Panc1 (cell line): ENCODE results near the gene ZER1. TPM values are rescaled to one million over a fixed set of nuclear protein-coding genes. Genes with fewer than 3 reads are reported as not detected.

Experiments used
- ATAC-seq: fragments of 200-7000 bp; cut with Tn5 transposase; 2 replicates; pipeline ENCODE4 v1.9.1; 2020; ENCODE audit warnings: mild to moderate bottlenecking, moderate library complexity
- BruUV-seq: library from RNA; stranded (reverse); fragments of 400-500 nt; replicated peaks from 2 replicates; lab custom pipeline; 2021; lab: Mats Ljungman, UMichigan
- CTCF ChIA-PET: fragments of 300-600 bp; sonication (Branson Sonifier 250); formaldehyde crosslinking; loops from one replicate; lab custom pipeline; 2022; ENCODE audit warnings: antibody characterized with exemption; lab: Charles Lee
- POLR2A ChIA-PET: fragments of 300-600 bp; sonication (Branson Sonifier 250); formaldehyde crosslinking; loops from one replicate; lab custom pipeline; 2022; ENCODE audit warnings: antibody characterized with exemption; lab: Charles Lee
- DNase-seq: peaks from one replicate; pipeline ENCODE4 v3.0.0-alpha.2; 2010; ENCODE audit warnings: low read depth, low spot score
- H3K27ac ChIP-seq: 2 replicates; pipeline ENCODE4 v1.5.1; 2011; ENCODE audit warnings: mild to moderate bottlenecking, low read length, inconsistent platforms
- H3K27me3 ChIP-seq: fragments of 200-500 bp; sonication (Bioruptor generic); 2 replicates; pipeline ENCODE4 v1.6.0; 2014; ENCODE audit warnings: low read length, inconsistent platforms; ENCODE audit not compliant: control insufficient read depth, insufficient read depth
- H3K36me3 ChIP-seq: fragments of 200-500 bp; sonication (Bioruptor generic); 2 replicates; pipeline ENCODE4 v1.5.1; 2014; ENCODE audit warnings: inconsistent platforms, mild to moderate bottlenecking, low read length, moderate library complexity; ENCODE audit not compliant: control insufficient read depth, insufficient read depth
- H3K4me1 ChIP-seq: 2 replicates; pipeline ENCODE4 v1.5.1; 2011; ENCODE audit warnings: inconsistent platforms, mild to moderate bottlenecking, low read length, moderate library complexity; ENCODE audit not compliant: control insufficient read depth, insufficient read depth
- H3K4me3 ChIP-seq, 2 experiments: 2 replicates each; pipeline ENCODE4 v1.5.1; 2011 to 2012; ENCODE audit warnings: low read depth in 2 of 2, low read length in 2 of 2, mild to moderate bottlenecking in 2 of 2, inconsistent platforms in 1 of 2, moderate library complexity in 1 of 2
- H3K9me3 ChIP-seq: fragments of 200-500 bp; sonication (Bioruptor generic); 2 replicates; pipeline ENCODE4 v1.5.1; 2014; ENCODE audit warnings: low read depth, mild to moderate bottlenecking, inconsistent platforms, low read length, moderate library complexity; ENCODE audit not compliant: control insufficient read depth, insufficient read depth
- POLR2AphosphoS5 ChIP-seq: IDR thresholded peaks from 2 replicates; pipeline ENCODE4 v1.6.1; 2012; ENCODE audit warnings: mild to moderate bottlenecking, low read depth, low read length, moderate library complexity
- SIN3A ChIP-seq: IDR thresholded peaks from 2 replicates; pipeline ENCODE4 v1.6.1; 2012; ENCODE audit warnings: low read depth, mild to moderate bottlenecking, low read length, moderate library complexity, borderline replicate concordance; ENCODE audit not compliant: insufficient read depth
- TCF7L2 ChIP-seq: IDR thresholded peaks from 2 replicates; pipeline ENCODE4 v1.6.1; 2011; ENCODE audit warnings: mild to moderate bottlenecking, low read depth, low read length, inconsistent platforms
- in situ Hi-C: cut with HindIII; loops from 2 replicates; pipeline ENCODE4 v1.10.0; 2016; ENCODE audit warnings: low sequenced_read_pairs, low pct_unique_long_range_greater_than_20kb
- intact Hi-C: fragments of 100-400 bp; cut with micrococcal nuclease; formaldehyde crosslinking; loops from one replicate; pipeline ENCODE4 v1.10.0; 2022; ENCODE audit not compliant: unreplicated experiment
- total RNA-seq: library from RNA; stranded (reverse); gene quantifications from one replicate; pipeline ENCODE4 v1.2.1, GENCODE V29; 2021; ENCODE audit not compliant: unreplicated experiment
- TF ChIP-seq, protein P1 (sequence below), 2 experiments: IDR thresholded peaks; 2 replicates each; pipeline ENCODE4 v1.6.1; 2011 to 2012; ENCODE audit warnings: low read depth in 2 of 2, control low read depth in 1 of 2, low read length in 1 of 2, mild to moderate bottlenecking in 1 of 2, moderate library complexity in 1 of 2; ENCODE audit not compliant: insufficient read depth in 1 of 2
- TF ChIP-seq, protein P2 (sequence below): fragments of 450-650 bp; IDR thresholded peaks from 2 replicates; pipeline ENCODE4 v1.5.1; 2017; ENCODE audit warnings: mild to moderate bottlenecking

Gene ZER1
- total RNA-seq, 1 experiment from 2014 or later, result 16.2 TPM

DNA sequence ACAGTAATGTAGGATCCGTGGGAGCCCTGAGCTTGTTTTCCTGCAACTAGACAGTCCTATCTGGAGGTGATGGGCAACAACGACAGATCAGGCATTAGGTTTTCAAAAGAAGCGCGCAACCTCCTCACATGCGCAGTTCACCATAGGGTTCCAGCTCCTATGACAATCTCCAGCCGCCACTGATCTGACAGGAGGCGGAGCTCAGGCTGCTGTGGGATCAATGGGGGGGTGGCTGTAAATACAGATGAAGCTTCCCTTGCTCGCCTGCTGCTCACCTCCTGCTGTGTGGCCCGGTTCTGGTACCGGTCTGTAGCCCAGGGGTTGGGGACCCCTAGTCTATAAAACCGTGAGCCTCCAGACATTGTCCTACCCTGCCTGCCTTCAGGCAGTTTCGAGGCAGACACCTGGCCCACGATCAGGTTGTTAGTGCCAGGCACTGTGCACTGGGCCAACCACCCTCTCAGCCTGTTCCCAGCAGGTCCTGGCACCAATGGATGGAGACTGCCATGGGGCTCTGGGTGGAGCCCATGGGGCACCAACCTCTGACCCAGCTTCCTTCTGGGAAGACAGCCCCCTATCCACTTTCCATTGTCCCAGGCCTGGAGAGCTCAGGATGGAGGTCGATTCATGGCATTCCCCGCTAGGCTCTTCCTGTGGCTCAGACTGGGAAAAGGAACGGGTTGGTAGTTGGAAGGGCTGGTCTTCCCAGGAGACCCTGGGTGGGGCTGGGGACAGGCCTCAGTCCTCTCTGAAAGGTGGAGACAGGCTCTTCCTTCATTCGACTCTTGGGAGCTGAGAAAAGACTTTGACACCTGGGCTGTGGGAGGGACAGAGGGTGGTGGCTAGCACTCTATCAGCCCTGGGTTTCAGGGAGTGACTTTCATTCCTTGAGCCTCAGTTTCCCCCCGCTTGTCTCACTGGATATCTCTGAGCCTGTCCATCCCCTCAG, 48.3 kb upstream of the ZER1 start:
- Histone ChIP-seq H3K27me3 (no peaks in the 10 kb centered on the region), H3K27ac (no peak overlapping the region), H3K36me3 (no peaks in the 10 kb centered on the region; the same call in 1 of the 2 replicates), H3K4me1 (peaks cover 3% of the 10 kb centered on the region; the same call in 1 of the 2 replicates), H3K9me3 (no peaks in the 10 kb centered on the region), H3K4me3 (peak overlapping the region; percentile 48 to 53)
- DNase-seq, result no peak
- TF ChIP-seq, protein P1, sequence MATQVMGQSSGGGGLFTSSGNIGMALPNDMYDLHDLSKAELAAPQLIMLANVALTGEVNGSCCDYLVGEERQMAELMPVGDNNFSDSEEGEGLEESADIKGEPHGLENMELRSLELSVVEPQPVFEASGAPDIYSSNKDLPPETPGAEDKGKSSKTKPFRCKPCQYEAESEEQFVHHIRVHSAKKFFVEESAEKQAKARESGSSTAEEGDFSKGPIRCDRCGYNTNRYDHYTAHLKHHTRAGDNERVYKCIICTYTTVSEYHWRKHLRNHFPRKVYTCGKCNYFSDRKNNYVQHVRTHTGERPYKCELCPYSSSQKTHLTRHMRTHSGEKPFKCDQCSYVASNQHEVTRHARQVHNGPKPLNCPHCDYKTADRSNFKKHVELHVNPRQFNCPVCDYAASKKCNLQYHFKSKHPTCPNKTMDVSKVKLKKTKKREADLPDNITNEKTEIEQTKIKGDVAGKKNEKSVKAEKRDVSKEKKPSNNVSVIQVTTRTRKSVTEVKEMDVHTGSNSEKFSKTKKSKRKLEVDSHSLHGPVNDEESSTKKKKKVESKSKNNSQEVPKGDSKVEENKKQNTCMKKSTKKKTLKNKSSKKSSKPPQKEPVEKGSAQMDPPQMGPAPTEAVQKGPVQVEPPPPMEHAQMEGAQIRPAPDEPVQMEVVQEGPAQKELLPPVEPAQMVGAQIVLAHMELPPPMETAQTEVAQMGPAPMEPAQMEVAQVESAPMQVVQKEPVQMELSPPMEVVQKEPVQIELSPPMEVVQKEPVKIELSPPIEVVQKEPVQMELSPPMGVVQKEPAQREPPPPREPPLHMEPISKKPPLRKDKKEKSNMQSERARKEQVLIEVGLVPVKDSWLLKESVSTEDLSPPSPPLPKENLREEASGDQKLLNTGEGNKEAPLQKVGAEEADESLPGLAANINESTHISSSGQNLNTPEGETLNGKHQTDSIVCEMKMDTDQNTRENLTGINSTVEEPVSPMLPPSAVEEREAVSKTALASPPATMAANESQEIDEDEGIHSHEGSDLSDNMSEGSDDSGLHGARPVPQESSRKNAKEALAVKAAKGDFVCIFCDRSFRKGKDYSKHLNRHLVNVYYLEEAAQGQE (IDR thresholded peaks at IDR 0.05; ENCODE audit: insufficient read depth in 1 of 2, low read depth in 2 of 2, low read length in 1 of 2), result no peak
- TF ChIP-seq, protein P2, sequence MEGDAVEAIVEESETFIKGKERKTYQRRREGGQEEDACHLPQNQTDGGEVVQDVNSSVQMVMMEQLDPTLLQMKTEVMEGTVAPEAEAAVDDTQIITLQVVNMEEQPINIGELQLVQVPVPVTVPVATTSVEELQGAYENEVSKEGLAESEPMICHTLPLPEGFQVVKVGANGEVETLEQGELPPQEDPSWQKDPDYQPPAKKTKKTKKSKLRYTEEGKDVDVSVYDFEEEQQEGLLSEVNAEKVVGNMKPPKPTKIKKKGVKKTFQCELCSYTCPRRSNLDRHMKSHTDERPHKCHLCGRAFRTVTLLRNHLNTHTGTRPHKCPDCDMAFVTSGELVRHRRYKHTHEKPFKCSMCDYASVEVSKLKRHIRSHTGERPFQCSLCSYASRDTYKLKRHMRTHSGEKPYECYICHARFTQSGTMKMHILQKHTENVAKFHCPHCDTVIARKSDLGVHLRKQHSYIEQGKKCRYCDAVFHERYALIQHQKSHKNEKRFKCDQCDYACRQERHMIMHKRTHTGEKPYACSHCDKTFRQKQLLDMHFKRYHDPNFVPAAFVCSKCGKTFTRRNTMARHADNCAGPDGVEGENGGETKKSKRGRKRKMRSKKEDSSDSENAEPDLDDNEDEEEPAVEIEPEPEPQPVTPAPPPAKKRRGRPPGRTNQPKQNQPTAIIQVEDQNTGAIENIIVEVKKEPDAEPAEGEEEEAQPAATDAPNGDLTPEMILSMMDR, result no peak
- TF ChIP-seq SIN3A, result 0 out of 2 replicates have a peak, but pooled peaks have one; percentile 45
- no peak; the same call in 1 of the 2 replicates for TF ChIP-seq POLR2AphosphoS5
- intact Hi-C loops (loop anchor here (10.0 kb wide), 1 partner anchor 85 kb away; no protein-coding TSS in a partner anchor), in situ Hi-C loops (no loop called here)
- peak; percentile 32 for ATAC-seq
- CTCF ChIA-PET, result no interaction called here
- POLR2A ChIA-PET, result interaction anchor here (0.6 kb wide), 1 partner anchor 63 kb away, joined by 4 read pairs; no protein-coding TSS in a partner anchor
- BruUV-seq, result TSS peak; percentile 77

DNA sequence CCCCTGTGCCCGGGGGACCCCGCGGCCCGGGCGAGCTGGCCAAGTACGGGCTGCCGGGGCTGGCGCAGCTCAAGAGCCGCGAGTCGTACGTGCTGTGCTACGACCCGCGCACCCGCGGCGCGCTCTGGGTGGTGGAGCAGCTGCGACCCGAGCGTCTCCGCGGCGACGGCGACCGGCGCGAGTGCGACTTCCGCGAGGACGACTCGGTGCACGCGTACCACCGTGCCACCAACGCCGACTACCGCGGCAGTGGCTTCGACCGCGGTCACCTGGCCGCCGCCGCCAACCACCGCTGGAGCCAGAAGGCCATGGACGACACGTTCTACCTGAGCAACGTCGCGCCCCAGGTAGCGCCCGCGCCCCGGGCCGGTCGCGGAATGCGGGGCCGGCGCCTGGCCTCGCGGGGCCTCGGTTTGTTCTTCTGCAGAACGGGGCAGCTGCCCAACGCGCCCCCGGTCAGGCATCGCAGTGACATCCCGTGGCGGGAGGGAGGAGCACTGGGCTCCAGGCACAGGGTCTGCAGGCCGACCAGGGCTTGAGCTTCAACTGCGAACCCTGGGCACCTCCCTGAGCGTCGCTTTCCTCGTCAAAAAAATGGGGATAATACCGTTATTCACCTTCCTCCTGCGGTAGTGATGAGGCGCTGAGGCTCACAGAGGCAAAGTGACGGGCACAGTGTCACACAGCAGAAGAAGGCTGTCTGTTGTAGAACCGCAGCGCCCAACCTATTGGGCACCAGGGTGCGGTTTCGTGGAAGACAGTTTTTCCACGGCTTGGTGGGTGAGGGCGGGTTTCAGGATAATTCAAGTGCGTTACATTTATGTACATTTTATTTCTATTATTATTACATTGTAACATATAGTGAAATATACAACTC, 47.4 kb upstream of the ZER1 start:
- Histone ChIP-seq H3K4me1 (peaks cover 3% of the 10 kb centered on the region; the same call in 1 of the 2 replicates), H3K36me3 (no peaks in the 10 kb centered on the region; the same call in 1 of the 2 replicates), H3K4me3 (peak overlapping the region; percentile 48 to 53), H3K27me3 (no peaks in the 10 kb centered on the region), H3K27ac (peak overlapping the region; percentile 39; the same call in 1 of the 2 replicates), H3K9me3 (no peaks in the 10 kb centered on the region)
- ChIA-PET CTCF (interaction anchor here (0.7 kb wide), 1 partner anchor 210 kb away, joined by 3 read pairs; no protein-coding TSS in a partner anchor), POLR2A (no interaction called here)
- intact Hi-C loops (loop anchor here (10.0 kb wide), 1 partner anchor 84 kb away; no protein-coding TSS in a partner anchor), in situ Hi-C loops (no loop called here)
- DNase-seq (no peak), ATAC-seq (peak; percentile 58)
- no TSS peak for BruUV-seq
- TF ChIP-seq SIN3A (no peak), TCF7L2 (no peak), POLR2AphosphoS5 (no peak)
- TF ChIP-seq, protein P1 (IDR thresholded peaks at IDR 0.05; ENCODE audit: insufficient read depth in 1 of 2, low read depth in 2 of 2, low read length in 1 of 2), result no peak
- TF ChIP-seq, protein P2, result no peak
